ENCODE data around the gene SAFB2.

DNA sequence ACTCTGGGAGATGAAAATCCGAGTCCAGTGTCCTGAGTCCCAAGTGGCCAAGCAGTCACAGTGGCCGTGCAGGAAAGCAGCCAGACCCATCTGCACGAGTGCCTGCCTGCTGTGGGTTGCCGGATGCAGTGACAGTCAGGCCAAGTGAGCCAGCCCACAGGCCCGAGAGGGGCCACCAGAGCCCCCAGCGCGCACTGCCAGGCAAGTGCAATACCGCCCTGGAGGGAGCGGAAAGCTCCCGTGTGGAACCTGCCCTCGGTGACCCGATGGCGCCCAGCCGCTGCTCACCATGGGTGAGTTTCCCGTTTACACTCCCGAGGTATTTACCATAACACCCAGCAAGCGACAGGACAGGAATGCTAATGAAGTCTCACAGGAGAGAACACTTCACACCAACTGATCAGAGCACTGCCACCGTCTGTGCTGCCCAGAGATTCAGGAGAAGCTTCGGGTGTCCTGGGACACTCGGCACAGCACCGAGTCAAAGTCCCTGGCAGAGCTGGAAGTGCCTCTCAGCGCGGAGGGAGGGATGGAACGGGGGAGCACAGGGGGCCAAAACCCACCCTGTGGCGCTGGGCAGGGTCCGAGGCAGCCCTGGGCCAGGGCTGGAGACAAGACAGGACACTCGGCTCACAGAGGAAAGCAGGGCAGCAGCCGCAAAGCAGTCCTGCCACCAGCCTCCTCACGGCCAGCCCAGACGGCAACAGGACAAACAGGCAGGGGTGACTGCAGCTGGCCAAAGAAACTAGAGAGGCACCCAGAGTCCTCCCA lies 33.5 kb downstream of the SAFB2 start:
- TF ChIP-seq CHD4 (IDR thresholded peaks at IDR 0.05; ENCODE audit: borderline replicate concordance) (no peak), POLR2A (IDR thresholded peaks at IDR 0.05; ENCODE audit: low read length) (no peak), EHMT2 (IDR thresholded peaks at IDR 0.05; ENCODE audit: low read depth) (no peak), ZSCAN20 (CRISPR knock-in tag; IDR thresholded peaks at IDR 0.05) (no peak), MAZ (IDR thresholded peaks at IDR 0.05; ENCODE audit: borderline replicate concordance, low read depth, low read length) (no peak), RAD21 (conservative IDR thresholded peaks at IDR 0.05 in 1 of 2, IDR thresholded peaks at IDR 0.05 in 1 of 2) (no peak), SMC3 (IDR thresholded peaks at IDR 0.05) (no peak), CEBPB (IDR thresholded peaks at IDR 0.05) (no peak)
- TF ChIP-seq, protein P1, sequence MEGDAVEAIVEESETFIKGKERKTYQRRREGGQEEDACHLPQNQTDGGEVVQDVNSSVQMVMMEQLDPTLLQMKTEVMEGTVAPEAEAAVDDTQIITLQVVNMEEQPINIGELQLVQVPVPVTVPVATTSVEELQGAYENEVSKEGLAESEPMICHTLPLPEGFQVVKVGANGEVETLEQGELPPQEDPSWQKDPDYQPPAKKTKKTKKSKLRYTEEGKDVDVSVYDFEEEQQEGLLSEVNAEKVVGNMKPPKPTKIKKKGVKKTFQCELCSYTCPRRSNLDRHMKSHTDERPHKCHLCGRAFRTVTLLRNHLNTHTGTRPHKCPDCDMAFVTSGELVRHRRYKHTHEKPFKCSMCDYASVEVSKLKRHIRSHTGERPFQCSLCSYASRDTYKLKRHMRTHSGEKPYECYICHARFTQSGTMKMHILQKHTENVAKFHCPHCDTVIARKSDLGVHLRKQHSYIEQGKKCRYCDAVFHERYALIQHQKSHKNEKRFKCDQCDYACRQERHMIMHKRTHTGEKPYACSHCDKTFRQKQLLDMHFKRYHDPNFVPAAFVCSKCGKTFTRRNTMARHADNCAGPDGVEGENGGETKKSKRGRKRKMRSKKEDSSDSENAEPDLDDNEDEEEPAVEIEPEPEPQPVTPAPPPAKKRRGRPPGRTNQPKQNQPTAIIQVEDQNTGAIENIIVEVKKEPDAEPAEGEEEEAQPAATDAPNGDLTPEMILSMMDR (IDR thresholded peaks at IDR 0.05) = no peak
- TF ChIP-seq, protein P2, sequence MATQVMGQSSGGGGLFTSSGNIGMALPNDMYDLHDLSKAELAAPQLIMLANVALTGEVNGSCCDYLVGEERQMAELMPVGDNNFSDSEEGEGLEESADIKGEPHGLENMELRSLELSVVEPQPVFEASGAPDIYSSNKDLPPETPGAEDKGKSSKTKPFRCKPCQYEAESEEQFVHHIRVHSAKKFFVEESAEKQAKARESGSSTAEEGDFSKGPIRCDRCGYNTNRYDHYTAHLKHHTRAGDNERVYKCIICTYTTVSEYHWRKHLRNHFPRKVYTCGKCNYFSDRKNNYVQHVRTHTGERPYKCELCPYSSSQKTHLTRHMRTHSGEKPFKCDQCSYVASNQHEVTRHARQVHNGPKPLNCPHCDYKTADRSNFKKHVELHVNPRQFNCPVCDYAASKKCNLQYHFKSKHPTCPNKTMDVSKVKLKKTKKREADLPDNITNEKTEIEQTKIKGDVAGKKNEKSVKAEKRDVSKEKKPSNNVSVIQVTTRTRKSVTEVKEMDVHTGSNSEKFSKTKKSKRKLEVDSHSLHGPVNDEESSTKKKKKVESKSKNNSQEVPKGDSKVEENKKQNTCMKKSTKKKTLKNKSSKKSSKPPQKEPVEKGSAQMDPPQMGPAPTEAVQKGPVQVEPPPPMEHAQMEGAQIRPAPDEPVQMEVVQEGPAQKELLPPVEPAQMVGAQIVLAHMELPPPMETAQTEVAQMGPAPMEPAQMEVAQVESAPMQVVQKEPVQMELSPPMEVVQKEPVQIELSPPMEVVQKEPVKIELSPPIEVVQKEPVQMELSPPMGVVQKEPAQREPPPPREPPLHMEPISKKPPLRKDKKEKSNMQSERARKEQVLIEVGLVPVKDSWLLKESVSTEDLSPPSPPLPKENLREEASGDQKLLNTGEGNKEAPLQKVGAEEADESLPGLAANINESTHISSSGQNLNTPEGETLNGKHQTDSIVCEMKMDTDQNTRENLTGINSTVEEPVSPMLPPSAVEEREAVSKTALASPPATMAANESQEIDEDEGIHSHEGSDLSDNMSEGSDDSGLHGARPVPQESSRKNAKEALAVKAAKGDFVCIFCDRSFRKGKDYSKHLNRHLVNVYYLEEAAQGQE (IDR thresholded peaks at IDR 0.05) = no peak
- TF ChIP-seq, protein P3, sequence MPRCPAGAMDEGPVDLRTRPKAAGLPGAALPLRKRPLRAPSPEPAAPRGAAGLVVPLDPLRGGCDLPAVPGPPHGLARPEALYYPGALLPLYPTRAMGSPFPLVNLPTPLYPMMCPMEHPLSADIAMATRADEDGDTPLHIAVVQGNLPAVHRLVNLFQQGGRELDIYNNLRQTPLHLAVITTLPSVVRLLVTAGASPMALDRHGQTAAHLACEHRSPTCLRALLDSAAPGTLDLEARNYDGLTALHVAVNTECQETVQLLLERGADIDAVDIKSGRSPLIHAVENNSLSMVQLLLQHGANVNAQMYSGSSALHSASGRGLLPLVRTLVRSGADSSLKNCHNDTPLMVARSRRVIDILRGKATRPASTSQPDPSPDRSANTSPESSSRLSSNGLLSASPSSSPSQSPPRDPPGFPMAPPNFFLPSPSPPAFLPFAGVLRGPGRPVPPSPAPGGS (IDR thresholded peaks at IDR 0.05) = no peak
- TF ChIP-seq, protein P4, sequence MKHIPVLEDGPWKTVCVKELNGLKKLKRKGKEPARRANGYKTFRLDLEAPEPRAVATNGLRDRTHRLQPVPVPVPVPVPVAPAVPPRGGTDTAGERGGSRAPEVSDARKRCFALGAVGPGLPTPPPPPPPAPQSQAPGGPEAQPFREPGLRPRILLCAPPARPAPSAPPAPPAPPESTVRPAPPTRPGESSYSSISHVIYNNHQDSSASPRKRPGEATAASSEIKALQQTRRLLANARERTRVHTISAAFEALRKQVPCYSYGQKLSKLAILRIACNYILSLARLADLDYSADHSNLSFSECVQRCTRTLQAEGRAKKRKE (CRISPR knock-in tag; IDR thresholded peaks at IDR 0.05; ENCODE audit: low read depth) = no peak

Data from A549 (cell line).